Activated CD8-positive, alpha-beta memory T cell treated with anti-CD3 and anti-CD28 coated beads, Interleukin-2, amount 50 U/mL, for 4 hours (primary cell): ENCODE measurements around the gene SLC12A7.
A peak's percentile ranks its signal among the peaks of the same experiment; 100 is the strongest.

Experiments
- DNase-seq: peaks from one replicate; pipeline ENCODE4 v3.0.0-alpha.2; 2020

The SLC12A7 gene

DNA sequence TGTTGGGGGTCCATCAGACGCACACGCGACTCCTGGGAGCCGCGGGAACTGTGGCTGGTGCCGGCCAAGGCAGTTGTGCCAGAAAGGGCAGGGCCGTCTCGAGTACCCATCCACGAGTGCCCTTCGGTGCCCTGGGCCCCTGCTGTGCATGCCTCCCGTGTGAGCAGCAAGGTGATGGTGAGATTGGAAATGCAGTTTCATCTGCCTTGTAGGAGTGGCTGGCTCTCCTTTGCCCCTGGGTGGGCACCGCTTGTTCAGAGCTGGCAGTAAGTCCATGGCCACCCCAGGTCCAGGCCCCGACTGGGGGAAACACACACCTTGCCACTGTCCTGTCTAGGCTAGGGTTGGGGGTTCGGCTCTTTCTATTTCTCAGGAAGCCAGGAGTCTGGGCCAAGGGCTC is 97.5 kb downstream of the SLC12A7 start:
- DNase-seq, result no peak

DNA sequence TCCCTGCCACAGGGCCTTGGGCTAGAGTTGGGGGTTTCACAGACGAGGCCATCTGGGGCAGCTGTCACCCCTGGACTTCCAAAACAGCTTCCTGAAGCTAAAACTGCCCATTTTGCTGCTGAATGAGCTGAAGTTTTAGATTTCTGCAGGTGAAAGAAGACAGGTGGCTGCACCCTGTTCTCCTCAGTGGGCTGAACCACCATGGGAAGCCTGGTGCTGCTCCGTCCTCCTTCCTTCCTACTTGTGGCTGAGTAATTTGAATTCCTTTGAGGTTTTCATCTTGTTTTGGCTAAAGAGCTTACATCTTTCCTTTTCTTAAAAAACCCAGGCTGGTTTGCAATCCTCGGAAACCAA is 97.9 kb downstream of the SLC12A7 start:
- no peak for DNase-seq

DNA sequence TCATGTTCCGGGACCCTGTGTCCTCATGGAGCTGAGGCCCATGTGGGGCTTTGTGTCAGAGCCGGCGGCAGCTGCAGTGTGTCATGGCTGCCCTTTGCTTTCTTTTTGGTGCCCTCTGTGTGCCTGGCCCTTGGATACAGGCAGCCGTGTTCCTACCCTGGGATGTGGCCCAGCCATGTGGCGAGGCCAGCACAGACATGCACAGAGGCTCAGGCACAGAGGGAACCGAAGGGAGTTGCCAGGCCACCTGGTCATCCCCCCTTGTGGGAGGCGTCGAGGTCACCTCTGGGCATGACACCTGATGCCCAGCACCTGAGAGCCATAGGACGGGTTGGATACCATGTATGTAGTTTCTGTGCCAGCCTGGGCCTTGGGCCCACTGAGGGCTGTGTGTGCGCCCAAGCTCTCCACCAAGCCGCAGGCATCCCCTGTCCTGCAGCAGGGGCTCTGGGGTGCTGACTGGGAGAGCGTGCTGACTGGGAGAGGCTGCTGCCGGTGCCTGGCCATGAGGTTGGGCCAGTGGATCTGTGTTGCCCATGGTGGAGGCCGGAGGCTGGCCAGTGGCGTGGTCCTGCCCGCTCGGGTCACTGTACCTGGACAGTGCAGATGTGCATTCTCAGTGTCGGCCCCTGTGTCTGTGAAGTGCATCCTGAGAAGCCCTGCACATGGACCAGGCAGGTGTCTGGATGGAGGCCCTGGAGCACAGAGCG is 98.5 kb downstream of the SLC12A7 start:
- no peak for DNase-seq

DNA sequence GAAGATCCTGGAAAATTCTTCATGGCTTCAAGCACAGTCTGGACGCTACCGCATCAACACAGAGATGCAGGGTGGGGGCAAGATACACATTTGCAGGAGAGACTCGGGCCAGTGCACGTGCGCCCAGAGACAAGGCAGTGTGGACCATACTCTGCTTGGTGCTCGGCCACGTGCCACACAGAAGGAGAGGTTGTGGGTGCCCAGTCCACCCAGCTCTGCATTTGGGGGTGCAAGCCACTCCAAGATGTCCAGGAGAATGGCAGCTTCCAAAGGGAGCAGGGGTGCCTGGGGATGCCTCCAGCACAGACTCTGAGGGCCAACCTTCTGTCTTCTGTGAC is 99.0 kb downstream of the SLC12A7 start:
- DNase-seq, result no peak

DNA sequence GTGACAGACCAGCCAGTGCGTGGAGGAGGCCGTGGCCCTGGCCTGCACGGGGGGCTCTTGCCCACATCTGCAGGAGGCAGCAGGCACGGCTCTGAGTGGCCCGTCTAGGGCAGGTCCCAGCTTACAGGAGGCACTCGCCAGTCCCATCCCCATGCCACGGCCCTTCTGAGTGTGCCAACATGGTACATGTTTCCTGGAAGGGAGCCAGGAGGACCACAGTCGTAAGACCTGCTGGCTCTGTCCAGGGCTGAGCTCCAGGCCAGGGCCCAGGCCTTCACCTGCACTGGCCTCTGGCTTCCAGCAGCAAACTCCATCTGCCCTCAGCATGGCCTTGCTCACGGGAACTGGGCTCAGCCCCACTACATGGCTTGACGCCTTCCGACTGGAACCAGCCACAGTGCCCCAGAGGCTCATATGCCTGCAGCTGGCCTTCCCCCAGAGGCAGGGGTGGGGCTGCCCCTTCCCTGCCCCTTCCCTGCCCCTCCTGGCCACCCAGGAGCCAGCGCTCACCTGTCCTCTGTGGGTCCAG is 99.5 kb downstream of the SLC12A7 start:
- no peak for DNase-seq

DNA sequence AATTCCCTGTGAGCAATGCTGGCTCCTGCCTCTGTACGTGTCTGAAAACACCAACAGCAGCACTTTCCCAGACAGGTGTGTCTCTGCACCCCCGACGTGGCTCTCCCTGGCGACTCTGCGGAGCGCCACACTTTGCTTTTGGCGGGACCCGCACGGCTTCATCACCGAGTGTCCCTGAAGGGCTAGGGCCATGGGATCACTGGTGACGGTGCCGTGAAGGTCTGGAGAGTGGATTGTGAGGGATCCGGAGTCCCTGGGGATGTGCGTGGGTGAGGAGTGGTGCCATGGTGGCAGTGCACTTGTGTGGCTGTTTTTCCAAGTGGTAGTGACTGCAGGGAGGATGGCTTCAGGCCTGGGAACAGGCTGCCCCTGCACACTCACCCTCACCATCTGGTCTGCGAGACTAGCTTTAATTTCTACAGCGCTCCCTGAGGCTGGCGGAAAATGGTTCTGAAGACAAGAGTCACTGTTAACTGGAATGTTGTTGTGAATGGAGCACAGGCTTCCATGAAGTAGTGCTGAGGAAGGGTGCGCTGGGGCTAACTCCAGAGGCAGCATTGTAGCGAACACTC is 100.0 kb downstream of the SLC12A7 start:
- DNase-seq, result no peak

DNA sequence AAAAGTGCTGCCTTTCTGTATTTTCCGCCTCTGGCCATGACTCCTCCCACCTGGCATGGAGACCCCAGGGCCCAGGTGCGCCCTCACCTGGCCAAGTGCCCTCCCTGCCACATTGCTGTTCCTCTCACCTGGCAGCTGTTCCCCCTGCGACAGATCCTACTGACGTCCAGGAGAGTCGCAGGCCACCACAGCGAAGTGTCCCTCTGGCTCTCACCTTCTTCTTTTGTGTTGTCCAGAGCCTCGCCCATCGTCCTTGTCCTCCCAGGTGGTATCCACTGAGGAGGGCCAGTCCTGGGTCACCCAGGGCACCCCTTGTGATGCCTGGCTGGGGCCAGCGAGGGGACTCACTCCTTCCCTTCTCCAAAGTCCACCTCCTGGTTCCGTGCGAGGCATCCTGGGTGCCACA is 100.6 kb downstream of the SLC12A7 start:
- DNase-seq, result peak; percentile 56

DNA sequence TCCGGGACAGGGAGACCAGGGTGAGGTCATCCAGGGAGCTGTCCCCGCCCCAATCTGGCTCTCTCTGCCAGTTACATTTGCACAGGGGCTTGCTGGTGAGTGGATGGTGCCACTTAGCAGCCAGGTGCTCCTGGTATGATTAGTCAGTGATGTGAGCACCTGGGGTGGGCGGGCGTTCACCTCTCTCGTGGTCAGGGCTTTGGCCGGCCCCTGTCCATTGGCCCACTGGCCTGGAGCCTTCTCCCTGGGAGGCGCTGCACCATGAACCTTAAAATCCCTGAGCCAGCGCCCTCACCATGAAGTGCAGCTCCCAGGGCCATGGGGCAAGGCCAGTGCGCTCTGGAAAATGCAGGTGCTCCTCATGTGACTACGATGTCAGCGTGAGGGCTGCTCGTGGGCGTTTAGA is 101.2 kb downstream of the SLC12A7 start:
- no peak for DNase-seq

DNA sequence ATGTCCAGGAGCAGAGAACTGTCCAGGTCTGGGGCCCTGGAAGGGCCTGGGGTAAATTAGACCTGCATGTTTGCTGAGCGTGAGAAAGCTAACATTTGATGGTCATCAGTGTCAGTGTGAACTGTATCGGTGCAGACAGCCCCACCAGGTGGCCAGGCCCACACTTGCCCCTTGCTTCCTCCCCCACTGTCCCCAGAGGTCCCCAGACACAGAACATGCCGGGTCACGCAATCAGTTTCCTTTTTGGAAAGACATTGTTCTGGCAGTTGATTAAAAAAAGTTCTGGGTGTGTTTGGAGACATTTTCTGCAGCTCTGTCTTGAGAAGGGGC is 101.7 kb downstream of the SLC12A7 start:
- peak; percentile 9 for DNase-seq

DNA sequence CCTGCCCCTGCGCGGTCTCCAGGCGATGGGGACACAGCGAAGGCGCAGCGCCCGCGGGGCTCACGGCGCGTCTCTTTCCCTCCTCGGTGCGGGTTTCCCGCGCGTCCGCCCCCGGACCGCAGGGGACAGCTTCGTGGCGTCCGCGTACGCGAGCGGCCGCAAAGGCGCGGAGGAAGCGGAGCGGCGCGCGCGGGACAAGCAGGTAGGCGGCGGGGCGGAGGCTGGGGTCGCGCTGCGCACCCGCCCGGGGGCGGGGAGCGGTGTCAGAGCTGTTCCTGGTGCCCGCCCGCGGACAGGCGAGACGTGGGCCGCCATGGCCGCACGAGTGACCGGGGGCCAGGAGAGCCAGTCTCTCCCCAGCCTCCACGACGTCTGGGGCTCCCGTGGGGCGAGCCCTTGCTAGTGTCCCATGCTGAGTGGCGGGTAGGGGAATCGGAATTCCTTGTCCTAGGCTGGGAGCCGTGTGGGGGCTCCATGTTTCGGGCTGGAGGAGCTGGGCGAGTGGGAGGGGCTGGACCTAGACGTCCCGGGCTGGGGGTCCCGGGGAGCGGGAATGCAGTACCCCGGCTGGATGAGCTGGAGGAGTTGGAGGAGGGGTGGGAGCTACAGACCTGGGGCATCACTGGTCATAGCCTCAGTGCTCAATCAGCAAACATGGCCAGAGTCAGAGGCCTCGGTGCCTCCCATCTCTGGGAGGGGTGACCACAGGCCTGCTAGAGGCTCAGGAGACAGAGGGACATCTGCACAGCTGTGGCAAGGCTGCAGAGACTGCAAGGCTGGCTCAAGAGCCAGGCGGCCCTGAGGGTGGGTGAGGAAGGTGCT is 102.3 kb downstream of the SLC12A7 start:
- DNase-seq, result peak; percentile 10

DNA sequence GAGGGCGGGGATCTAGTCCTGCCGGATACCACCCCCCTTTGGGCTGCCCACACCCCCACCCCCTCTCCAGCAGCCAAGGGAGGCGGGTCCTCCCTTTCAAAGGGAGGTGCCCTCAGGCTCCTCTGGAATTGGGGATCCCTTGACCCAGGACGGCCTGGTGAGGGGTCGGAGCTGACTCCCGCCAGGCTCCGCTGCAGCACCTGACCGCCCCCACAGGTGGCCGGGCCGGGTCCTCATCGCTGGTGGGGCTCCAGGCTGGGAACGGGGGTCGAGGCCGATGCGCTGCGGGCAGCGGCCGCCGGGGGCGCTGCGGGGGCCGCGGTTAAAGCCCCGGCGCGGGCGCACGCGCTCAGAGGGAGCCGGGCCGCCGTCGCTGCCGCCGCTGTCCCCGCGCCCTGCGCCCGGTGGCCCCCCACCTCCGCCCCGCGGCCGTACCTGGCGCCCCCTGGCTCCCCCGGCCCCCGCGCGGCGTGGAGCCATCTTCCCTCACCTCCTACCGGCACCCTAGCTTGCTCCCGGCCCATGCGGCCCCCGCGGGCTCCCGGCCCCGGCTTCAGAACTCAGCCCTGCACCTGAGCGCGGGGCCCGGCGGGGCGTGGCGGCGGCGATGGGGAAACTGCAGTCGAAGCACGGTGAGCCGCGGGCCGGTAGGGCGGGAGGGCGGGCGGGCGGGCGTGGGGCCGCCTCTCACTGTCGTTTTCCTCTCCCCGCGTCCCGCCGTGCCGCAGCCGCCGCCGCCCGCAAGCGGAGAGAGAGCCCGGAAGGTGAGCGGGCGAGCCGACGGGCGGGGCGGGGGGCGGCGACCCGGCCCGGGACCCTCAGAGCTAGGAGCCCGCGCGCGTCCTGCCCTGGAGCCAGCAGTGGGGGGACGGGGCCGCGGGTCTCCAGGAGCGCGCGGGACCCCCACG is 103.2 kb downstream of the SLC12A7 start, which contains the start of gene NKD2:
Gene NKD2 (plus strand): TSS at position 352 of the 908 bp plus-strand sequence. CDS start 256 bp downstream, at position 608.
- DNase-seq, result peak; percentile 57

DNA sequence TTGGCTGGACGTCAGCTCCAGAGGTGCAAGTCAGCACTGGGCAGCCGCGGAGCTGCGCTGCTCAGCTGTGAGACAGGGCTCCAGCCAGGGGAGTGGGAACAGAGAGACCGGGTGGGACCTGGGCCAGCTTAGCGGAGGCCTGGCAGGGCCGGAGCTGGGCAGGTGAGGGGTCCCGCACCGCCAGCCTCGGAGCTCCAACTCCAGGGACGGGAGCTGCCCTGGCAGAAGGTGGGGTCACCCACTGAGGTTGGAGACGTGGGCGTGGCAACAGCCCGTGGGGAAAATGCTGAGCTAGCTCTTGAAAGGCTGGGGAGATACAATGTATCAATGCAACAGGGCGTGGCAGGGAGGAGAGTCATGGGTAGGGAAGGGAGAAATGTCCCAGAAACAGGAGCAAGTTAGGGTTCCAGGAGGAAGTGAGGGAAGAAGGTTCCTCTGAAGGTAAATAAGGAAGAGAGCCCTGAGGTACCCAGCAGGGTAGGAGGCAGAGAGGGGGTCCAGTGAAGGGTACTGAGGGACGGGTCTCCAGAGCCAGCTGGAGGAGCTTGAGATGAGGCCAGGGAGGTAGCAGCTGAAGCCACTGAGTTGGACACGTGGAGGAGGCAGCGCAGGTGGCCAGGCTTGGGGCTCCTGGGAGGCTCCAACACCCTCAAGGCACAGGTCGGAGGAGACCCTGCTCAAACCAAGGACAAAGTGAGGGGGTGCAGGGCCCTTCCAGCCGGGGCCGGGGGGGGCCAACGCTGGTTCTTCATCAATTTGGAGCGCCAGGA is 104.0 kb downstream of the SLC12A7 start:
- peak; percentile 15 for DNase-seq

DNA sequence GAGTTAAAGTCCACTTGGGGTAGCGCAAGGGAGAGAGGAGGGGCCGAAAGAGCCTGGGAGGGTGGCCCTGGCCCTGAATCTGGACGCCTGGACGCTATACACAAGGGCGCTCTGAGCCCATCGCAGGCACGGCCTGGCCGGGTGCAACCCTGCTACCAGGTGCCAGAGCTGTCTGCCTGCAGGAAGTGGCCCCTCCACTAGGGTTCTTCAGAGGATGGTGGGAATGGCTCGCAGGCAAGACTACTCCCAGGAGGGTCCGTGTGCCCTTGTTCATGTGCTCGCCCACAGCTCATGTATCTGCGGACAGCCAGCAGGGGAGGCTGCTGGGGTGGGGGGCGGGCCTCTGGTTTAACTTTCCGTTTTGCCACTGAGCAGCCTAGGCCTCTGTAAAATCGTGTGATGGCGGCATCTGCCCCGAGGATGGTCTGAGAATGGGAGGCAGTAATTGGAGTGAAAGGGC is 104.6 kb downstream of the SLC12A7 start:
- DNase-seq, result no peak

DNA sequence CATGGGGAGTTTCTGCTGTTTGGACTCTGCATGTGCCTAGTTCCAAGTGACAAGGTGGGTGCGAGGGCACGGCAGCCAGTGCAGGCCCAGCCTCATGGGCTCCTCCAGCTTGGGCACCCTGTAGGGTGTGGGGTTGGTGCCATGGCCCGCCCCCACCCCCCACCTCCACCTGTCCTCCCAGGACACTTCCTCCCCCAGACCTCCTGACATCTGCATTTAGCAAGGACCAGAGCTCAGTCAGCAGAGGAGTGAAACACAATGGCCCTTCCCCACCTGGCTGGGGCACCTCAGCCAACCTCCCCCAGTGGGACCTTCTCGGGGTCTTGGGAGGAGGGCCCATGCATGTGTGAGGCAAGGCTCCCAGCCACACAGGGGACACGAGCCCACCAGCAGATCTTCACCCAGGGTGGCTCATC is 105.2 kb downstream of the SLC12A7 start:
- DNase-seq, result peak; percentile 9

DNA sequence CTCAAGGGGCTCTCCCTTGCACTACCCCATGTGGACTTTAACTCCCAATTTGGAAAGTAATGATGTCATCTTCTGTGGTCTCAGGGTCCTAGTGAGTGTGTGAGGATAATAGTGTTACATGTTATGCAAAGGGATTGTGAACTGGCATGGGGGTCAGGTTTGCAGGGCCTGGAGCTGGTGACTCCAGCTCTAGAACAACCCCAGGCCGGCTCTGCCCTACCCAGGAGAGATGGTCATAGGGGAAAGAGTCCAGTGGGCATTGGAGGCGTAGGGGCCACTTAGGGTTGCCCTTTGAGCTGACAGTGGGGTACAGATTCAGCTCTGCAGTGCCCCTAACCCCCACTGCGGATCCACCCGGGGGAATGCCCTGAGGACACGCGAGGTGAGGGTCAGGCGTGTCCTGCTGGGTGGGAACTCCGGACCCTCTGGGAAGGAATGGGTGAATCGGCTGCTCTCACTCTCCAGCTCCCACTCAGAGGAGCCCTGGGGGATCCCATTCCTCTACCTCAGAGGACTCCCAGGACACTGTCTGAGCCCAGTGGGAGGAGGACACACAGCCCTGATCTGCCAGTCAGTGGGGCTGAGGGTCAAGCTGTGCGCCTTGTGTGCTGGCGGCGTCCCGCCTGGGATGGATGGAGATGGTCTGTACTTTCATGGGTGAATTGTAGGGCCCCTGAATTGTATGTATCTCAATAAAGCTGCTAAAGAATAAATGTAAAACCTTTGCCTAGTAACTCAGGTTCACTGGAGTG is 105.8 kb downstream of the SLC12A7 start:
- DNase-seq, result no peak

DNA sequence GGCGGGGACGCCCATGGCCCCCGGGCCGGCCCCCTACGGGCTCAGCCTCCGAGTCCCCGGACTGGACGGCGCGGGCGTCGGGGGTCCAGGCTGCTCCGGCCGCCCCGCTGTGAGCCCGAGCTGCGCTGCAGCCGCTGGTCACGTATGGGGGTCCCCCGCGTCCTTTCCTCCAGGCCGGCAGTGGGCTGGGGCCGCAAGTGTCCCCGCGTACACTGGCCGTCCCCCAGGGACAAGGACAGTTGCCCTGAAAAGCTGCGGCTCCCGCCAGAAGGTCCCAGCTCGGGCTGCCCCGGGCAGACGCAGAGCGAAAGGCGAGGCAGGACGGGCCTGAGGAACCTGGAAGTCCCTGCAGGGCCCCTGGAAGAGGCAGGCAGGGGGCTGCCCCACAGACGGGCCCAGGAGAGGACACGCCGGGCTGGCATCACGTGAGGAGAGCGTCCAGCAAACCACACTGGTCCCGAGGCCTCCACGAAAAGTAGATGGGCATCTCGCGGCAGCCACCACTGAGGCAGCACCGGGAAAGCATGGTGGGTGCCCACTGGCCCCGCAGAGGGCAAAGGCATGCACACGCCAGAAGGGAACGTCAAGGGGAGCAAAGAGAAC is 106.5 kb downstream of the SLC12A7 start:
- DNase-seq, result no peak

DNA sequence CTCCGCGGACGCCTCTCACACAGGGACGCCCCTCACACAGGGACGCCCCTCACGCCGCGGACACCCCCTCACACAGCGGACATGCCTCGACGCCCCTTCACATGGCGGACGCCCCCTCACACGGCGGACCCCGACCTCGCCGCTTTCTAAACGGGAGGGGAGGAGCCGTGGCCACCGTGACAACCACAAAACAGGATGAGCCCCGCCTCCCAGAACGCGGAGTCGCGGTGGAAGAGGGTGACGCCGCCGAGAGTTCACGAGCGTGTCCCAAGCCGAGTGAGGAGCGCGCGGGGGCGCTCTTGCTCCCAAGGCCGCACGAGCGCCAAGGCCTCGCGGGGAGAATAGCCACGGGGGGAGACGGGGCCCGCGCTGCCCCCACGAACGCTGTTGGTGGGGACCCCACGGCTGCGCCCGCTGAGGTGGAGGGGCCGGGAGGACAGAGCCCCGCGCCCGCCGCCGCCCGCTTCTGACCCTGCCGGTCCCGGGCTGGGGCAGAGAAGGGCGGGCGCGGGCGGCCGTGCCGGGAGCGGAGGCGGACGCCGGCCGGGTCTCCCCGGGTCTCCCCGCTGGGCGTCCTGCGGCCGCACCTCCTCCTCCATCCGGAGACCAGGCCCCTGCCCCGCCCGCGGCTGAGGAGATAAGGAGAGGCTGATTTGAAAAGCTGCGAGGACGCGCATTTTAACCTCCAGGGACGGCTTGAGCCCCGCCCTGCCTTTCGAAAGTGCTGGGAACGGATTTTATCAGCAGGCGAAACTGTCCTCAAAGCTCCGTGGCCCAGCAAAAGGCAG is 107.2 kb downstream of the SLC12A7 start:
- DNase-seq, result peak; percentile 55

DNA sequence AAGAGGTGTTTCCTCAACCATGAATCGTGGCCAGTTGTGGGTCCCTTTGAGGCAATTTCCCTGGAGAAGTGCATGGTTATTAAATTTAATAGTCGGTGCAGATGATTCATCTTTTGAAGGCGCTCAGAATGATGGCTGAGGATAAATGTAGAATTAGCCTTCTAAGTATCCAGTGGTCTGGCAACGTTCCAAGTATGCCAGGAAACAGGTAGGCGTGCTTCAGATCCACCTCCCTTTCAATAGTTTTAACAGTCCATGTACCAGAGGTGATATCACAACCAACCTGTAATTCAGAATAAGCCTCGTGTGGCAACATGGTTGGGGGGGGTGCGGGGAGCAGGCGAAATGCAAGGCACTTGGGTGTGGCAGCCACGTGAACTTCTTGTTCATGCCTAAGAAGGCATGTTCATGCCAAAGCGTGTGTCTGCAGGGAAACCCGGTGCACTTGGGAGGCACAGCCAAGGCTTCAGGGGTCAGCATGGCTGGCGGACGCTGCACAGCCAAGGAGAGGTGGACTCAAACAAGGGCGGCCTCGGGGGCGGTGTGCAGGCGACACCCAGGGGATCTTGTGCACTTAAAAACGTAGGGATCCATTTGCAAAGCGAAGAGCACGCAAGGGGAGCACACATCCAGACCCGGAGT is 108.4 kb downstream of the SLC12A7 start:
- no peak for DNase-seq

DNA sequence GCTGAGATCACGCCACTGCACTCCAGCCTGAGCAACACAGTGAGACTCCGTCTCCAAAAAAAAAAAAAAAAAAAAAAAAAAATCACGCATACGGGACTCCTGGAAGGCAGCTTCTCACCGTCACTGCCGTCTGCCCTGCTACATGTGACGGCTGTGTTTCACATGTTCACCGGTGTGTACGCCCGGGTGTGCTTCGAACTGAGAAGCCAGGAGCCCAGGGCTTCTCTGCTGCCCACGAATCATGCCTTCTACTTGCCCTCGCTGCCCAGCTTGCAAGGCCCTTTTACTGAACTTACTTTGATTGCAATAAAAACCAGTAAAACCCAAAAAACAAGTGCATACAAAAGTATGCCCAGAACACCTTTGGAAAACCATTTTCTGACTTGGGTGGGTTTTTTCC is 109.0 kb downstream of the SLC12A7 start:
- DNase-seq, result no peak

DNA sequence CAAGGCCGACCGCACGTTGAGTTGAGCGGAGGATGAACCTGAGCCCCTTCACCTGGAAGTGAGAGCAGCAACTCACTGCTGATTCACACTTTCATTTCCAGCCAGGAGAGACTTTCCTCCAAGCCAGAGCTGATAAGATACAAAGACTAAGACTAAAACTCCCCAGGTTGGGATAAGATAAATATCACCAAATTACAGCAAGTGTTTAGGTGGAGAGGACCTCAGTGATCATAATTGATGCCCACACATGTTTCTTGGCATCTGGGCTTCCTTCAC is 109.7 kb downstream of the SLC12A7 start:
- no peak for DNase-seq
